ENCODE measurements around the gene NDC1.

DNA sequence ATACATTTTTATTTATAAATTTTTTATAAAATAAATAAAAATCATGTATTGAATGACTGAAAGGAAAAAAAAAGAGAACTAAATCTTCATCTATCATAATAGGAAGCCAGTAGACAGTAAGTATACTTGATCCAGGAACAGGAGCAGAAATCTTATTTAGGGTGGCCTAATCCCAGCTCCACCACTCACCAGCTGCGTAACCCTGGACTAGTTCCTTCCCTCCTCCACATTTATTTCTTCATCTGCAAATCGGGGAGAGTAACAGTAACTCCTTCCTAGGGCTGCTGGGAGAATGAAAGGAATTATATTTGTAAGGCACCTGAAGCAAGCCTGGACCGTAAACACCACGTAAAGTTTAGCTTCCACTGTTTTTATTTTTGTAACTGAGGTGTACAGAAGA is 117.0 kb downstream of the NDC1 start:
- TF ChIP-seq POLR2A (IDR thresholded peaks at IDR 0.05; ENCODE audit: low read length), result no peak
- no peak for TF ChIP-seq GATA1 (IDR thresholded peaks at IDR 0.05; ENCODE audit: low read depth, low read length)
